IMR-90 (cell line): ENCODE data around the gene UBASH3A. TPM values are rescaled to one million over a fixed set of nuclear protein-coding genes. Genes with fewer than 3 reads are reported as not detected.
A peak's percentile ranks its signal among the peaks of the same experiment; 100 is the strongest.

Source experiments
- ATAC-seq: fragments of 200-7000 bp; cut with Tn5 transposase; 2 replicates; pipeline ENCODE4 v1.9.1; 2020; ENCODE audit warnings: low read depth, mild to moderate bottlenecking, moderate library complexity
- BruUV-seq: library from RNA; stranded (reverse); fragments of 400-500 nt; replicated peaks from 2 replicates; lab custom pipeline; 2021; lab: Mats Ljungman, UMichigan
- CTCF ChIA-PET: fragments of 300-600 bp; formaldehyde crosslinking; extraction: SDS; loops from one replicate; lab custom pipeline; 2021; ENCODE audit warnings: antibody characterized with exemption; lab: Yijun Ruan, JAX
- POLR2A ChIA-PET: fragments of 300-600 bp; sonication (Branson Sonifier 250); formaldehyde crosslinking; loops from one replicate; lab custom pipeline; 2022; ENCODE audit warnings: antibody characterized with exemption; ENCODE audit not compliant: unreplicated experiment; lab: Charles Lee
- DNase-seq: peaks from one replicate; pipeline ENCODE4 v3.0.0; 2013
- H2AFZ ChIP-seq: replicated peaks from 2 replicates; pipeline ENCODE3; 2013; ENCODE audit warnings: low read length, mild to moderate bottlenecking; ENCODE audit not compliant: poor library complexity
- H2AK5ac ChIP-seq: 2 replicates; pipeline ENCODE4 v1.6.1; 2013; ENCODE audit warnings: low read depth, low read length, inconsistent platforms
- H2AK9ac ChIP-seq: replicated peaks from 2 replicates; pipeline ENCODE3; 2013; ENCODE audit warnings: mild to moderate bottlenecking, low read depth, low read length, moderate library complexity; ENCODE audit not compliant: poor library complexity
- H2BK120ac ChIP-seq: 2 replicates; pipeline ENCODE4 v1.6.1; 2013; ENCODE audit warnings: low read depth, low read length, inconsistent platforms
- H2BK15ac ChIP-seq: 3 replicates; pipeline ENCODE4 v1.6.1; 2013; ENCODE audit warnings: low read depth, low read length, inconsistent platforms
- H2BK20ac ChIP-seq: 2 replicates; pipeline ENCODE4 v1.6.1; 2013; ENCODE audit warnings: low read depth, mild to moderate bottlenecking, inconsistent platforms, low read length, moderate library complexity
- H2BK5ac ChIP-seq: 2 replicates; pipeline ENCODE4 v1.6.1; 2013; ENCODE audit warnings: mild to moderate bottlenecking, low read depth, low read length, inconsistent platforms; ENCODE audit not compliant: poor library complexity, severe bottlenecking
- H3K14ac ChIP-seq: replicated peaks from 2 replicates; pipeline ENCODE4 v1.6.1; 2013; ENCODE audit warnings: low read depth, low read length, inconsistent platforms
- H3K18ac ChIP-seq: 2 replicates; pipeline ENCODE4 v1.6.1; 2013; ENCODE audit warnings: low read depth, low read length, control low read depth
- H3K23ac ChIP-seq: 2 replicates; pipeline ENCODE4 v1.6.1; 2013; ENCODE audit warnings: low read depth, low read length, inconsistent platforms
- H3K27ac ChIP-seq: 2 replicates; pipeline ENCODE4 v1.5.1; 2013; ENCODE audit warnings: mild to moderate bottlenecking, control low read depth, low read length; ENCODE audit not compliant: insufficient read depth
- H3K27me3 ChIP-seq: 2 replicates; pipeline ENCODE4 v1.6.1; 2013; ENCODE audit warnings: low read length; ENCODE audit not compliant: control insufficient read depth, insufficient read depth
- H3K36me3 ChIP-seq: 2 replicates; pipeline ENCODE4 v1.6.1; 2013; ENCODE audit warnings: low read length, mixed read lengths; ENCODE audit not compliant: control insufficient read depth, insufficient read depth
- H3K4ac ChIP-seq: 2 replicates; pipeline ENCODE4 v1.6.1; 2013; ENCODE audit warnings: low read depth, low read length, inconsistent platforms
- H3K4me1 ChIP-seq: 2 replicates; pipeline ENCODE4 v1.6.1; 2013; ENCODE audit warnings: low read length, mixed read lengths; ENCODE audit not compliant: control insufficient read depth, insufficient read depth
- H3K4me2 ChIP-seq: 2 replicates; pipeline ENCODE4 v1.6.1; 2013; ENCODE audit warnings: low read depth, mild to moderate bottlenecking, control low read depth, low read length, moderate library complexity
- H3K4me3 ChIP-seq: 2 replicates; pipeline ENCODE4 v1.5.1; 2013; ENCODE audit warnings: low read depth, mild to moderate bottlenecking, control low read depth, low read length, moderate library complexity; ENCODE audit not compliant: insufficient read depth
- H3K56ac ChIP-seq: 2 replicates; pipeline ENCODE4 v1.6.1; 2013; ENCODE audit warnings: low read length, inconsistent platforms; ENCODE audit not compliant: insufficient read depth; ENCODE audit errors: extremely low read depth
- H3K79me1 ChIP-seq, 2 experiments: 2 replicates each; pipeline ENCODE4 v1.6.1; 2013; ENCODE audit warnings: low read length in 2 of 2, inconsistent platforms in 1 of 2, low read depth in 1 of 2
- H3K9ac ChIP-seq: 2 replicates; pipeline ENCODE4 v1.6.1; 2013; ENCODE audit warnings: low read depth, low read length, control low read depth
- H3K9me1 ChIP-seq: 2 replicates; pipeline ENCODE4 v1.6.1; 2013; ENCODE audit warnings: low read length, inconsistent platforms; ENCODE audit not compliant: insufficient read depth
- H3K9me3 ChIP-seq: 2 replicates; pipeline ENCODE4 v1.6.1; 2013; ENCODE audit warnings: low read length; ENCODE audit not compliant: control insufficient read depth, insufficient read depth
- H4K20me1 ChIP-seq: 2 replicates; pipeline ENCODE4 v1.6.1; 2013; ENCODE audit warnings: low read length, inconsistent platforms; ENCODE audit not compliant: insufficient read depth
- H4K5ac ChIP-seq: 2 replicates; pipeline ENCODE4 v1.6.1; 2013; ENCODE audit warnings: mild to moderate bottlenecking, low read depth, low read length, control low read depth
- H4K8ac ChIP-seq, 2 experiments: 2 replicates each; pipeline ENCODE4 v1.6.1; 2013; ENCODE audit warnings: low read depth in 2 of 2, low read length in 2 of 2, control low read depth in 1 of 2, inconsistent platforms in 1 of 2
- H4K91ac ChIP-seq: 2 replicates; pipeline ENCODE4 v1.6.1; 2013; ENCODE audit warnings: low read depth, low read length, inconsistent platforms; ENCODE audit not compliant: insufficient read depth
- BHLHE40 ChIP-seq: fragments of 150-350 bp; IDR thresholded peaks from 2 replicates; pipeline ENCODE4 v1.6.1; 2016; ENCODE audit warnings: mild to moderate bottlenecking, low read depth, low read length
- CEBPB ChIP-seq: IDR thresholded peaks from 2 replicates; pipeline ENCODE4 v1.6.1; 2012; ENCODE audit warnings: low read depth, low read length, improper control_type of control experiment
- CHD1 ChIP-seq: IDR thresholded peaks from 2 replicates; pipeline ENCODE4 v1.6.1; 2012; ENCODE audit warnings: low read depth, low read length, improper control_type of control experiment
- FOS ChIP-seq: fragments of 150-350 bp; IDR thresholded peaks from 2 replicates; pipeline ENCODE4 v1.6.1; 2016; ENCODE audit warnings: low read depth, low read length
- MAFK ChIP-seq: IDR thresholded peaks from 2 replicates; pipeline ENCODE4 v1.6.1; 2012; ENCODE audit warnings: low read depth, low read length, improper control_type of control experiment
- MAZ ChIP-seq: IDR thresholded peaks from 2 replicates; pipeline ENCODE4 v1.6.1; 2012; ENCODE audit warnings: low read depth, mild to moderate bottlenecking, low read length, improper control_type of control experiment, moderate library complexity, borderline replicate concordance
- MXI1 ChIP-seq: IDR thresholded peaks from 2 replicates; pipeline ENCODE4 v1.6.1; 2012; ENCODE audit warnings: low read depth, mild to moderate bottlenecking, low read length, moderate library complexity, borderline replicate concordance
- NFE2L2 ChIP-seq: fragments of 150-350 bp; IDR thresholded peaks from 2 replicates; pipeline ENCODE4 v1.6.1; 2016; ENCODE audit warnings: low read depth, mild to moderate bottlenecking, low read length
- POLR2A ChIP-seq: IDR thresholded peaks from 2 replicates; pipeline ENCODE4 v1.6.1; 2012; ENCODE audit warnings: mild to moderate bottlenecking, low read depth, low read length
- RAD21 ChIP-seq: IDR thresholded peaks from 2 replicates; pipeline ENCODE4 v1.6.1; 2012; ENCODE audit warnings: low read length, improper control_type of control experiment
- RCOR1 ChIP-seq: IDR thresholded peaks from 2 replicates; pipeline ENCODE4 v1.6.1; 2012; ENCODE audit warnings: mild to moderate bottlenecking, low read length, improper control_type of control experiment; ENCODE audit not compliant: insufficient replicate concordance
- RFX5 ChIP-seq: IDR thresholded peaks from 2 replicates; pipeline ENCODE4 v1.8.0; 2012; ENCODE audit warnings: low read depth, mild to moderate bottlenecking, low read length, moderate library complexity
- SMC3 ChIP-seq: fragments of 150-350 bp; IDR thresholded peaks from 2 replicates; pipeline ENCODE4 v1.6.1; 2016; ENCODE audit warnings: low read depth, mild to moderate bottlenecking, antibody characterized with exemption, low read length, moderate library complexity
- WGBS, 2 experiments: methylation state at CpG; one replicate each; pipeline versions ENCODE4 v1.1.5 to v1.1.7; 2013; ENCODE audit warnings: missing lambda C conversion rate in 2 of 2; ENCODE audit not compliant: insufficient read length in 1 of 2; ENCODE audit errors: extremely low coverage in 2 of 2; 5-methylcytosine and 5-hydroxymethylcytosine counted together
- dilution Hi-C: fragments of 300-500 bp; cut with HindIII; formaldehyde crosslinking; loops from one replicate; pipeline ENCODE4 v1.14.3; 2018; ENCODE audit warnings: low sequenced_read_pairs; ENCODE audit not compliant: unreplicated experiment
- in situ Hi-C: fragments of 300-500 bp; cut with MboI; formaldehyde crosslinking; loops from 3 replicates; pipeline ENCODE4 v1.14.3; 2019; ENCODE audit warnings: low sequenced_read_pairs, inconsistent platforms, mixed read lengths
- intact Hi-C: fragments of 100-400 bp; cut with micrococcal nuclease; formaldehyde crosslinking; loops from 2 replicates; pipeline ENCODE4 v1.10.0; 2022
- polyA plus RNA-seq, 3 experiments: library from polyadenylated mRNA; depleted of rRNA; stranded (reverse); fragments of >200 nt; gene quantifications; 2 replicates each; pipeline ENCODE4 v1.2.3, GENCODE V29; 2012; ENCODE audit warnings: low replicate concordance in 1 of 3
- total RNA-seq: library from RNA; depleted of rRNA; stranded (reverse); fragments of >200 nt; gene quantifications from 2 replicates; pipeline ENCODE4 v1.2.3, GENCODE V29; 2012
- TF ChIP-seq, protein P1 (sequence below): conservative IDR thresholded peaks from 2 replicates; pipeline ENCODE4 v1.5.1; 2012; ENCODE audit warnings: mild to moderate bottlenecking, low read depth, low read length, improper control_type of control experiment
- TF ChIP-seq, protein P2 (sequence below): fragments of 150-350 bp; IDR thresholded peaks from 2 replicates; pipeline ENCODE4 v1.6.1; 2017; ENCODE audit warnings: mild to moderate bottlenecking, antibody characterized with exemption, low read length, low read depth
- TF ChIP-seq, protein P3 (sequence below): fragments of 150-350 bp; IDR thresholded peaks from 2 replicates; pipeline ENCODE4 v1.6.1; 2016; ENCODE audit warnings: low read depth, mild to moderate bottlenecking, low read length, moderate library complexity, borderline replicate concordance

UBASH3A gene
- total and polyA plus RNA-seq, 2 of the 4 experiments (the other 2 are of a cell fraction) = not detected

DNA sequence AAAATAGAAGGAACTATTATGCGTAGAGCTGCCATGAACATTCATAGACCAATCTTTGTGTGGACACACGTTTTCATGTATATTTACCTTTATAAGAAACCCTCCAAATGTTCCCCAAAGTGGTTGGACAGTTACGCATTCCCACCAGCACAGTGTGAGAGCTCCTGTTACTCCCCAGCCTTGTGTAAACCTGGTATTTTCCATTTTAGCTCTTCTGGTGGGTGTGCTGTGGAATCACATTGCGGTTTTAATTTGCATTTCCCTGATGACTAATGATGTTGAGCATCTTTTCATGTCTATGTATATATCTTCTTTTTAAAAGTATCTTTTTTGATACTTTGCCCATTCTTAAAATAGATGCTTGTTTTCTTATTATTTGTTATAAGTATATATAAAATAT, 3.2 kb upstream of the UBASH3A start:
- H3K56ac ChIP-seq = no peak overlapping the region
- H2BK15ac ChIP-seq = no peak overlapping the region
- in situ Hi-C loops = no loop called here
- no peaks in the 10 kb centered on the region for H3K36me3 ChIP-seq
- H2AK9ac ChIP-seq = no peak overlapping the region
- H3K9ac ChIP-seq = no peak overlapping the region
- H3K18ac ChIP-seq = no peak overlapping the region
- H3K79me1 ChIP-seq = no peaks in the 10 kb centered on the region
- H4K20me1 ChIP-seq = no peaks in the 10 kb centered on the region
- H3K9me1 ChIP-seq = no peaks in the 10 kb centered on the region
- H2BK20ac ChIP-seq = no peak overlapping the region
- no peak overlapping the region for H4K5ac ChIP-seq
- no CpG with 5 or more reads among the region's 4 CpGs for WGBS, 2 experiments
- no peak overlapping the region for H2AFZ ChIP-seq
- H3K4ac ChIP-seq = no peak overlapping the region
- H4K8ac ChIP-seq = no peak overlapping the region
- TF ChIP-seq MAFK (no peak), RFX5 (no peak), POLR2A (no peak), CEBPB (no peak), SMC3 (no peak), RCOR1 (no peak), NFE2L2 (no peak), BHLHE40 (no peak), MAZ (no peak), MXI1 (no peak), CHD1 (no peak), RAD21 (no peak), FOS (no peak)
- TF ChIP-seq, protein P1, sequence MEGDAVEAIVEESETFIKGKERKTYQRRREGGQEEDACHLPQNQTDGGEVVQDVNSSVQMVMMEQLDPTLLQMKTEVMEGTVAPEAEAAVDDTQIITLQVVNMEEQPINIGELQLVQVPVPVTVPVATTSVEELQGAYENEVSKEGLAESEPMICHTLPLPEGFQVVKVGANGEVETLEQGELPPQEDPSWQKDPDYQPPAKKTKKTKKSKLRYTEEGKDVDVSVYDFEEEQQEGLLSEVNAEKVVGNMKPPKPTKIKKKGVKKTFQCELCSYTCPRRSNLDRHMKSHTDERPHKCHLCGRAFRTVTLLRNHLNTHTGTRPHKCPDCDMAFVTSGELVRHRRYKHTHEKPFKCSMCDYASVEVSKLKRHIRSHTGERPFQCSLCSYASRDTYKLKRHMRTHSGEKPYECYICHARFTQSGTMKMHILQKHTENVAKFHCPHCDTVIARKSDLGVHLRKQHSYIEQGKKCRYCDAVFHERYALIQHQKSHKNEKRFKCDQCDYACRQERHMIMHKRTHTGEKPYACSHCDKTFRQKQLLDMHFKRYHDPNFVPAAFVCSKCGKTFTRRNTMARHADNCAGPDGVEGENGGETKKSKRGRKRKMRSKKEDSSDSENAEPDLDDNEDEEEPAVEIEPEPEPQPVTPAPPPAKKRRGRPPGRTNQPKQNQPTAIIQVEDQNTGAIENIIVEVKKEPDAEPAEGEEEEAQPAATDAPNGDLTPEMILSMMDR = no peak
- TF ChIP-seq, protein P2, sequence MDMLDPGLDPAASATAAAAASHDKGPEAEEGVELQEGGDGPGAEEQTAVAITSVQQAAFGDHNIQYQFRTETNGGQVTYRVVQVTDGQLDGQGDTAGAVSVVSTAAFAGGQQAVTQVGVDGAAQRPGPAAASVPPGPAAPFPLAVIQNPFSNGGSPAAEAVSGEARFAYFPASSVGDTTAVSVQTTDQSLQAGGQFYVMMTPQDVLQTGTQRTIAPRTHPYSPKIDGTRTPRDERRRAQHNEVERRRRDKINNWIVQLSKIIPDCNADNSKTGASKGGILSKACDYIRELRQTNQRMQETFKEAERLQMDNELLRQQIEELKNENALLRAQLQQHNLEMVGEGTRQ = no peak
- TF ChIP-seq, protein P3, sequence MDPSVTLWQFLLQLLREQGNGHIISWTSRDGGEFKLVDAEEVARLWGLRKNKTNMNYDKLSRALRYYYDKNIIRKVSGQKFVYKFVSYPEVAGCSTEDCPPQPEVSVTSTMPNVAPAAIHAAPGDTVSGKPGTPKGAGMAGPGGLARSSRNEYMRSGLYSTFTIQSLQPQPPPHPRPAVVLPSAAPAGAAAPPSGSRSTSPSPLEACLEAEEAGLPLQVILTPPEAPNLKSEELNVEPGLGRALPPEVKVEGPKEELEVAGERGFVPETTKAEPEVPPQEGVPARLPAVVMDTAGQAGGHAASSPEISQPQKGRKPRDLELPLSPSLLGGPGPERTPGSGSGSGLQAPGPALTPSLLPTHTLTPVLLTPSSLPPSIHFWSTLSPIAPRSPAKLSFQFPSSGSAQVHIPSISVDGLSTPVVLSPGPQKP = no peak
- H3K14ac ChIP-seq = no peak overlapping the region
- no peaks in the 10 kb centered on the region for H3K9me3 ChIP-seq
- H3K4me1 ChIP-seq = no peaks in the 10 kb centered on the region
- DNase-seq (peak; percentile 11), ATAC-seq (no peak)
- intact Hi-C loops = no loop called here
- H2BK5ac ChIP-seq = no peak overlapping the region
- no peak overlapping the region for H4K91ac ChIP-seq
- no peak overlapping the region for H3K23ac ChIP-seq
- H2BK120ac ChIP-seq = no peak overlapping the region
- dilution Hi-C loops = no loop called here
- BruUV-seq = no TSS peak
- H2AK5ac ChIP-seq = no peak overlapping the region
- ChIA-PET CTCF (no interaction called here), POLR2A (no interaction called here)
- no peak overlapping the region for H3K4me3 ChIP-seq
- peaks cover 10% of the 10 kb centered on the region for H3K27me3 ChIP-seq
- H3K4me2 ChIP-seq = no peak overlapping the region
- no peak overlapping the region for H3K27ac ChIP-seq
